HS-27A (cell line): ENCODE measurements around the gene KRT17.
"Not testable (repeated sequence)": the region's sequence is repeated elsewhere in the genome, so short reads cannot be mapped to it uniquely, and the experiment has no call there.

Experiments used
- DNase-seq: peaks from one replicate; pipeline ENCODE4 v3.0.0-alpha.2; 2012; ENCODE audit warnings: low read depth, missing footprints

The KRT17 gene

GRCh38 chr17:41594363-41594915 lies 29.9 kb downstream of the KRT17 start:
- DNase-seq, result no peak

- DNase-seq, result no peak
Measured at GRCh38 chr17:41593306-41593981, 30.9 kb downstream of the KRT17 start.

GRCh38 chr17:41592601-41593305 lies 31.6 kb downstream of the KRT17 start:
- no peak for DNase-seq

GRCh38 chr17:41589301-41589700 lies 35.1 kb downstream of the KRT17 start:
- no peak for DNase-seq

GRCh38 chr17:41588126-41588810 lies 36.1 kb downstream of the KRT17 start:
- no peak for DNase-seq

- DNase-seq, result no peak
Measured at GRCh38 chr17:41586863-41587495, 37.4 kb downstream of the KRT17 start, which contains the start of gene KRT14. TSS of gene KRT14 (minus strand) at chr17:41586895. CDS start at chr17:41586834, 61 bp downstream.

- DNase-seq, result no peak
Measured at GRCh38 chr17:41585301-41586056, 38.9 kb downstream of the KRT17 start.

GRCh38 chr17:41584331-41584927 lies 39.9 kb downstream of the KRT17 start:
- DNase-seq, result not testable (repeated sequence)

GRCh38 chr17:41583137-41584127 lies 40.9 kb downstream of the KRT17 start:
- no peak for DNase-seq

GRCh38 chr17:41582061-41582968 lies 42.1 kb downstream of the KRT17 start:
- not testable (repeated sequence) for DNase-seq

GRCh38 chr17:41581366-41582060 lies 42.9 kb downstream of the KRT17 start:
- no peak for DNase-seq

GRCh38 chr17:41580687-41581365 lies 43.5 kb downstream of the KRT17 start:
- no peak for DNase-seq

GRCh38 chr17:41580244-41580575 lies 44.2 kb downstream of the KRT17 start:
- DNase-seq, result no peak

GRCh38 chr17:41579484-41580243 lies 44.7 kb downstream of the KRT17 start:
- DNase-seq, result peak; percentile 31

GRCh38 chr17:41578971-41579370 lies 45.4 kb downstream of the KRT17 start:
- no peak for DNase-seq

- DNase-seq, result no peak
Measured at GRCh38 chr17:41578538-41578937, 45.8 kb downstream of the KRT17 start.

GRCh38 chr17:41576740-41577139 lies 47.6 kb downstream of the KRT17 start:
- not testable (repeated sequence) for DNase-seq
